Measurements from ENCODE around the gene BBC3. TPM values are rescaled to one million over a fixed set of nuclear protein-coding genes. Genes with fewer than 3 reads are reported as not detected.

The BBC3 gene
- total RNA-seq, 1 donor from 2014 or later: 2.8 TPM

GRCh38 chr19:47210689-47211316, 20.2 kb downstream of the BBC3 start:
- H3K4me2 ChIP-seq: no peak overlapping the region
- H3K27ac ChIP-seq: no peak overlapping the region
- Mint-ChIP-seq H3K27ac (peak overlapping the region; percentile 64), H3K9me3 (no peaks in the 10 kb centered on the region), H3K36me3 (peaks cover 22% of the 10 kb centered on the region), H3K4me3 (no peak overlapping the region), H3K4me1 (peaks cover 18% of the 10 kb centered on the region), H3K27me3 (ENCODE audit: insufficient read depth, low read depth) (peaks cover 5% of the 10 kb centered on the region)
- H3K4me3 ChIP-seq: no peak overlapping the region
- H2AFZ ChIP-seq (replicated peaks): no peak overlapping the region
- no peaks in the 10 kb centered on the region for H3K79me2 ChIP-seq (ENCODE audit: low read depth)
- H3F3A ChIP-seq (ENCODE audit: low read depth): peaks cover 54% of the 10 kb centered on the region
- H3K9me3 ChIP-seq (ENCODE audit: low read depth): no peaks in the 10 kb centered on the region
- H3K9ac ChIP-seq: no peak overlapping the region
- no peaks in the 10 kb centered on the region for H3K27me3 ChIP-seq
- no peaks in the 10 kb centered on the region for H3K36me3 ChIP-seq
- H3K4me1 ChIP-seq: peaks cover 14% of the 10 kb centered on the region
- peaks cover 13% of the 10 kb centered on the region for H4K20me1 ChIP-seq (ENCODE audit: low read depth)
- DNase-seq (ENCODE audit: low spot score): peak; percentile 75
- TF ChIP-seq CTCF (IDR thresholded peaks at IDR 0.05) (peak; percentile 82), EZH2phosphoT487 (IDR thresholded peaks at IDR 0.05) (no peak)

- no peak overlapping the region for H3K4me3 ChIP-seq
- Mint-ChIP-seq H3K27ac (no peak overlapping the region), H3K9me3 (no peaks in the 10 kb centered on the region), H3K36me3 (peaks cover 25% of the 10 kb centered on the region), H3K4me1 (peaks cover 18% of the 10 kb centered on the region), H3K27me3 (ENCODE audit: insufficient read depth, low read depth) (peaks cover 5% of the 10 kb centered on the region), H3K4me3 (no peak overlapping the region)
- H3K27me3 ChIP-seq: no peaks in the 10 kb centered on the region
- H3K36me3 ChIP-seq: no peaks in the 10 kb centered on the region
- H2AFZ ChIP-seq (replicated peaks): no peak overlapping the region
- TF ChIP-seq EZH2 (IDR thresholded peaks at IDR 0.05) (no peak), EZH2phosphoT487 (IDR thresholded peaks at IDR 0.05) (no peak), CTCF (IDR thresholded peaks at IDR 0.05) (no peak)
- DNase-seq (ENCODE audit: low spot score): no peak
- H3K79me2 ChIP-seq (ENCODE audit: low read depth): no peaks in the 10 kb centered on the region
- peak overlapping the region; percentile 51 for H3K27ac ChIP-seq
- H3K4me1 ChIP-seq: peaks cover 14% of the 10 kb centered on the region
- H3K9ac ChIP-seq: no peak overlapping the region
- no peaks in the 10 kb centered on the region for H3K9me3 ChIP-seq (ENCODE audit: low read depth)
- peaks cover 54% of the 10 kb centered on the region for H3F3A ChIP-seq (ENCODE audit: low read depth)
- H4K20me1 ChIP-seq (ENCODE audit: low read depth): peaks cover 14% of the 10 kb centered on the region
- no peak overlapping the region for H3K4me2 ChIP-seq
Observed at GRCh38 chr19:47210180-47210490, 20.9 kb downstream of the BBC3 start.

GRCh38 chr19:47209319-47210179, 21.4 kb downstream of the BBC3 start:
- Histone ChIP-seq H3F3A (ENCODE audit: low read depth) (peaks cover 54% of the 10 kb centered on the region), H3K4me3 (no peak overlapping the region), H2AFZ (replicated peaks) (no peak overlapping the region), H3K9ac (peak overlapping the region; percentile 20), H3K36me3 (no peaks in the 10 kb centered on the region), H3K4me1 (peaks cover 14% of the 10 kb centered on the region), H3K9me3 (ENCODE audit: low read depth) (no peaks in the 10 kb centered on the region), H3K27ac (peak overlapping the region; percentile 51), H3K27me3 (no peaks in the 10 kb centered on the region), H3K4me2 (no peak overlapping the region), H4K20me1 (ENCODE audit: low read depth) (peaks cover 18% of the 10 kb centered on the region), H3K79me2 (ENCODE audit: low read depth) (no peaks in the 10 kb centered on the region)
- peak overlapping the region; percentile 38 for H3K27ac Mint-ChIP-seq
- TF ChIP-seq EZH2 (IDR thresholded peaks at IDR 0.05): no peak
- TF ChIP-seq CTCF (IDR thresholded peaks at IDR 0.05): no peak
- TF ChIP-seq EZH2phosphoT487 (IDR thresholded peaks at IDR 0.05): no peak
- no peak overlapping the region for H3K4me3 Mint-ChIP-seq
- no peaks in the 10 kb centered on the region for H3K9me3 Mint-ChIP-seq
- H3K36me3 Mint-ChIP-seq: peaks cover 31% of the 10 kb centered on the region
- H3K27me3 Mint-ChIP-seq (ENCODE audit: insufficient read depth, low read depth): peaks cover 5% of the 10 kb centered on the region
- peak; percentile 32 for DNase-seq (ENCODE audit: low spot score)
- peaks cover 18% of the 10 kb centered on the region for H3K4me1 Mint-ChIP-seq

Data from neural progenitor cell (in vitro differentiated cells).